Endometrial microvascular endothelial cells (primary cell): Measurements from ENCODE around the gene NSG1. TPM values are rescaled to one million over a fixed set of nuclear protein-coding genes. Genes with fewer than 3 reads are reported as not detected.
"Not testable (repeated sequence)": the region's sequence is repeated elsewhere in the genome, so short reads cannot be mapped to it uniquely, and the experiment has no call there.

Source experiments
- in situ Hi-C: cut with HindIII; loops from 2 replicates; pipeline ENCODE4 v1.10.0; 2017; ENCODE audit warnings: low sequenced_read_pairs, low pct_unique_long_range_greater_than_20kb; ENCODE audit errors: inconsistent ontology term
- total RNA-seq: library from RNA; depleted of rRNA; stranded (reverse); fragments of >200 nt; gene quantifications from one replicate; pipeline ENCODE4 v1.2.3, GENCODE V29; 2015; ENCODE audit errors: inconsistent ontology term

NSG1 gene
- total RNA-seq, 1 donor from 2014 or later = 13.8 TPM

- in situ Hi-C loops = no loop called here
These were observed 70.1 kb downstream of the NSG1 start for GRCh38 chr4:4456816-4457578.

- in situ Hi-C loops = no loop called here
These were observed 71.1 kb downstream of the NSG1 start for GRCh38 chr4:4457803-4458553.

- in situ Hi-C loops = no loop called here
These were observed 72.3 kb downstream of the NSG1 start for GRCh38 chr4:4459181-4459580.

- in situ Hi-C loops = no loop called here
These were observed 73.9 kb downstream of the NSG1 start for GRCh38 chr4:4460759-4461158.

GRCh38 chr4:4461178-4461577 is 74.3 kb downstream of the NSG1 start:
- in situ Hi-C loops = no loop called here

GRCh38 chr4:4461850-4462249 is 74.9 kb downstream of the NSG1 start:
- in situ Hi-C loops = no loop called here

- in situ Hi-C loops = no loop called here
These were observed 76.1 kb downstream of the NSG1 start for GRCh38 chr4:4462970-4463369.

GRCh38 chr4:4465238-4465637 is 78.3 kb downstream of the NSG1 start:
- in situ Hi-C loops = not testable (repeated sequence)

Other genes starting within 250 kb of the NSG1 start
- not detected for gene OTOP1, start 160.2 kb upstream of the NSG1 start, total RNA-seq
- 21.6 TPM for gene TMEM128, start 138.9 kb upstream of the NSG1 start, total RNA-seq
- 41.6 TPM for gene LYAR, start 96.9 kb upstream of the NSG1 start, total RNA-seq
- gene ZBTB49, start 96.9 kb upstream of the NSG1 start, total RNA-seq = 2.7 TPM
- 20.4 TPM for gene STX18, start 154.9 kb downstream of the NSG1 start, total RNA-seq